ENCODE results near the gene PLEKHG3.

GRCh38 chr14:64695071-64695470 lies 9.2 kb upstream of the PLEKHG3 start:
- TF ChIP-seq REST (IDR thresholded peaks at IDR 0.05; ENCODE audit: insufficient read depth in 1 of 2, low read depth in 2 of 2, low read length in 1 of 2) (no peak), CTCF (IDR thresholded peaks at IDR 0.05) (no peak), SIN3A (IDR thresholded peaks at IDR 0.05; ENCODE audit: borderline replicate concordance, insufficient read depth, low read depth, low read length) (no peak), POLR2AphosphoS5 (IDR thresholded peaks at IDR 0.05; ENCODE audit: low read depth, low read length) (no peak), TCF7L2 (IDR thresholded peaks at IDR 0.05; ENCODE audit: low read depth, low read length) (no peak)
